HEK293T (cell line): ENCODE results near the gene WDR1.

Experiments used
- CTCF ChIA-PET: fragments of 350-600 bp; formaldehyde crosslinking; extraction: SDS; loops from one replicate; lab custom pipeline; 2021; ENCODE audit warnings: antibody characterized with exemption, inconsistent platforms; lab: Yijun Ruan, JAX
- POLR2A ChIA-PET: fragments of 350-600 bp; formaldehyde crosslinking; extraction: SDS; loops from one replicate; lab custom pipeline; 2020; ENCODE audit warnings: antibody characterized with exemption, inconsistent platforms; lab: Yijun Ruan, JAX
- DNase-seq: peaks from one replicate; pipeline ENCODE4 v3.0.0; 2012; ENCODE audit warnings: mixed read lengths; ENCODE audit errors: extremely low spot score
- ARNT ChIP-seq: fragments of 450-650 bp; IDR thresholded peaks from 2 replicates; pipeline ENCODE4 v1.6.1; 2017; ENCODE audit warnings: mild to moderate bottlenecking
- BHLHE40 ChIP-seq: fragments of 450-650 bp; IDR thresholded peaks from 2 replicates; pipeline ENCODE4 v1.6.1; 2016; ENCODE audit warnings: mild to moderate bottlenecking, moderate library complexity, borderline replicate concordance
- CTBP1 ChIP-seq: fragments of 450-650 bp; IDR thresholded peaks from 2 replicates; pipeline ENCODE4 v1.6.1; 2016; ENCODE audit warnings: borderline replicate concordance
- ELF4 ChIP-seq: fragments of 450-650 bp; IDR thresholded peaks from 2 replicates; pipeline ENCODE4 v1.6.1; 2017; ENCODE audit warnings: antibody characterized with exemption
- FOXA1 ChIP-seq: fragments of 450-650 bp; IDR thresholded peaks from 2 replicates; pipeline ENCODE4 v1.6.1; 2016; ENCODE audit warnings: mild to moderate bottlenecking
- FOXK2 ChIP-seq: fragments of 450-650 bp; IDR thresholded peaks from 2 replicates; pipeline ENCODE4 v1.6.1; 2016; ENCODE audit warnings: mild to moderate bottlenecking
- FOXM1 ChIP-seq: fragments of 450-650 bp; IDR thresholded peaks from 2 replicates; pipeline ENCODE4 v1.6.1; 2017; ENCODE audit warnings: mild to moderate bottlenecking, borderline replicate concordance
- HDGF ChIP-seq: fragments of 450-650 bp; IDR thresholded peaks from 2 replicates; pipeline ENCODE4 v1.6.1; 2017; ENCODE audit warnings: antibody characterized with exemption, borderline replicate concordance
- L3MBTL2 ChIP-seq: fragments of 450-650 bp; conservative IDR thresholded peaks from 2 replicates; pipeline ENCODE4 v1.6.1; 2016; ENCODE audit warnings: mild to moderate bottlenecking
- LEF1 ChIP-seq: fragments of 450-650 bp; IDR thresholded peaks from 2 replicates; pipeline ENCODE4 v1.6.1; 2017; ENCODE audit warnings: mild to moderate bottlenecking, borderline replicate concordance
- NFRKB ChIP-seq: fragments of 450-650 bp; IDR thresholded peaks from 2 replicates; pipeline ENCODE4 v1.6.1; 2016; ENCODE audit warnings: mild to moderate bottlenecking, moderate library complexity
- SP1 ChIP-seq: fragments of 450-650 bp; IDR thresholded peaks from 2 replicates; pipeline ENCODE4 v1.6.1; 2017
- SUZ12 ChIP-seq: fragments of 450-650 bp; IDR thresholded peaks from 2 replicates; pipeline ENCODE4 v1.6.1; 2016; ENCODE audit warnings: mild to moderate bottlenecking
- TARDBP ChIP-seq: fragments of 450-650 bp; IDR thresholded peaks from 2 replicates; pipeline ENCODE4 v1.6.1; 2016
- ZNF384 ChIP-seq: fragments of 450-650 bp; IDR thresholded peaks from 2 replicates; pipeline ENCODE4 v1.6.1; 2016
- TF ChIP-seq, protein P1 (sequence below): fragments of 450-650 bp; IDR thresholded peaks from 2 replicates; pipeline ENCODE4 v1.6.1; 2016

WDR1 gene

DNA sequence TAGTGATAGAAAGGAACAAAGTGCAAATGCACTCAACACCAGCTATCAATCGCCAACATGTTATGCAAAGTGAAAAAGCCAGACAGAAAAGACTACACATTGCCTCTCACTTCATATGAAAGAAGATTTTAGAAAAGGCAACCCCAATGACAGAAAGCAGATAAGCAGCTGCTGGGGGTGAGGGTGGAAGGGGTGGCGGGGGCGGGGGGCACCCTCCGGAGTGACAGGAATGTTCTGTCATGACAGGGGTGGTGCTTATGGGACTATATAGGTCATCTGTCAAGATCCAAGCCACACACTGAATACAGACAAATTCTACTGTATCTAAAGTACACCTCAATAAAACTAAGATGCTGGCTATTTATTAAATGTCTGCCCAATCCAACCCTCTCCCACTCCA is 10.7 kb downstream of the WDR1 start:
- TF ChIP-seq CTBP1 (no peak), FOXK2 (no peak), LEF1 (no peak), SUZ12 (no peak), HDGF (no peak), TARDBP (no peak), SP1 (no peak)
- TF ChIP-seq, protein P1, sequence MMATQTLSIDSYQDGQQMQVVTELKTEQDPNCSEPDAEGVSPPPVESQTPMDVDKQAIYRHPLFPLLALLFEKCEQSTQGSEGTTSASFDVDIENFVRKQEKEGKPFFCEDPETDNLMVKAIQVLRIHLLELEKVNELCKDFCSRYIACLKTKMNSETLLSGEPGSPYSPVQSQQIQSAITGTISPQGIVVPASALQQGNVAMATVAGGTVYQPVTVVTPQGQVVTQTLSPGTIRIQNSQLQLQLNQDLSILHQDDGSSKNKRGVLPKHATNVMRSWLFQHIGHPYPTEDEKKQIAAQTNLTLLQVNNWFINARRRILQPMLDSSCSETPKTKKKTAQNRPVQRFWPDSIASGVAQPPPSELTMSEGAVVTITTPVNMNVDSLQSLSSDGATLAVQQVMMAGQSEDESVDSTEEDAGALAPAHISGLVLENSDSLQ = no peak
- POLR2A ChIA-PET = interaction anchor here (3.7 kb wide), 1 partner anchor 12 kb away, joined by 27 read pairs; the partner anchor contains the start of gene WDR1
- DNase-seq = no peak
- CTCF ChIA-PET = no interaction called here

DNA sequence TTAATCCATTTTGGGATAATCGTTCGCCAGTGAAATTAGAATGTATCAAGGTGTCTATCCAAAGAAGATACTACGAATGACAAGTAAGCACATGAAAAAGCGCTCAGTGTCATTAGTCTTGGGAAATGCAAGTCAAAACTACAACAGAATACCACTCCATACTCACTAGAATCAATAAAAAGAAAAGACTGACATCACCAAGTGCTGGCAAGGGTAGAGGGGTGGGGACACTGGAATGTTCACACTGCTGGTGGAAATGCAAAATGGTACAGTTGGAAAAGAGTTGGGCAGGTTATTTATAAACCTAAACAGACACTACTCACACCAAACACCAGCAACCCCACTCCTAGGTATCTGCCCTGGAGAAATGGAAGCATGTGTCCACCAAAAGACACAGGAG is 11.2 kb downstream of the WDR1 start:
- no peak for DNase-seq
- ChIA-PET CTCF (no interaction called here), POLR2A (interaction anchor here (1.0 kb wide), 1 partner anchor 11 kb away, joined by 3 read pairs; the partner anchor contains the start of gene WDR1)
- TF ChIP-seq, protein P1 = no peak
- TF ChIP-seq NFRKB = no peak
- TF ChIP-seq SUZ12 = no peak

DNA sequence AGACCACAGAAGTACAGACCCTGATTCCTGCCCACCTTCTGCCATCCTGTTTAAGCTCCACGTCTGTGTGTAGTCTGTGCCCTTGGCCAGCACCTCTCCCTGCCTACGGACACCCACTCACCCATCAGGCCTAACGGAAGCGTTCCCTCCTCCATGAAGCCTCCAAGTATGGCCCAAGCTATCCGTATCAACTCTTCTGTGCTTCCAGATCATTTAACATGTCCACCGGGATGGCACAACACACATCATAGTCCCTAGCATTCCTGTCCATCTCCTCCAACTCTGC is 11.7 kb downstream of the WDR1 start:
- CTCF ChIA-PET = no interaction called here

DNA sequence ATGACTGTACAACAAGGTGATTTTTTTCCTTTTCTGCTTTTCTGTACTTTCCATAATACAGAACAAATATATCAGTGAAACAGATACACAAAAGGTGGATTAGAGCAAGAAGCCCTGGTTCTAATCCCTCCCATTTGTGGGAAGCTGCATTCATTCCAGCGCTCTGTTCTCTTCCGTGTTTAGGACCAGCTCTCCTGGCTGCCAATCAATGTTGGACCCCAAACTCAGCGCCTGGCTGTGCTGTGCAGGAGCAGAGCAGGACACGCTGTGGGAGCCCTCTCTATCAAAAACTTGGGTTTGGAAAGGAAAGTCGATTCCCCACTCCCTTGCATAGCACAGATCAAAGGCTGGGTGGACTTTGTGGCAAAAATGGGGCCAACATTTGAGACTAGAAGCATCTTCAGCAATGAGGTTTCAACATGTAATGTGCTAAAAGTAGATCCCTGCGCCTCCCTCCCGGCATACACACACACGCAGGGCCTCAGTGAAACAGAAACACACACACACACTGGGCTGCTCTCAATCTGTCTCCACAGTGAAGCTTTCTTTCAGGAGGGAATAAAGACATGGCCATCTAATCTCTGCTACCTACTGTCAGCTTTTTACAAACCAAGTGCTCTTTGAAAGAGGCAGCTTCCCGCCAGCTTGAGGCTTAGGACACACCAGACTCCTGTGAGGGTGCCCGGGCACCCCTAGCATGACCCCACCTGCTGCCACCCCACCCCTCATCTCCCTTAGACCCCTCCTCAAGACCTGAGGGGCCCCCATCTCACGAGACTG is 12.2 kb downstream of the WDR1 start:
- POLR2A ChIA-PET = interaction anchor here (1.0 to 1.3 kb wide), 2 partner anchors 12 to 13 kb away, joined by 3 to 4 read pairs; partner anchors contain the start of gene WDR1
- no peak for DNase-seq
- CTCF ChIA-PET = no interaction called here
- TF ChIP-seq ZNF384 = no peak
- TF ChIP-seq BHLHE40 = no peak
- TF ChIP-seq L3MBTL2 = no peak
- no peak for TF ChIP-seq SUZ12
- TF ChIP-seq ARNT = no peak
- no peak for TF ChIP-seq TARDBP
- no peak for TF ChIP-seq FOXK2
- TF ChIP-seq FOXM1 = no peak
- TF ChIP-seq SP1 = no peak
- TF ChIP-seq NFRKB = no peak
- TF ChIP-seq ELF4 = no peak
- TF ChIP-seq FOXA1 = no peak
- TF ChIP-seq, protein P1 = no peak
- TF ChIP-seq HDGF = no peak

More for the DNA sequence above, 11.7 kb downstream of the WDR1 start:
- no peak for TF ChIP-seq FOXA1
- no peak for TF ChIP-seq FOXM1
- TF ChIP-seq TARDBP = no peak
- TF ChIP-seq L3MBTL2 = no peak
- no peak for TF ChIP-seq ARNT
- no peak for TF ChIP-seq ZNF384
- TF ChIP-seq SUZ12 = no peak
- TF ChIP-seq SP1 = no peak
- no peak for TF ChIP-seq CTBP1
- POLR2A ChIA-PET = interaction anchor here (1.0 kb wide), 1 partner anchor 12 kb away, joined by 3 read pairs; the partner anchor contains the start of gene WDR1
- DNase-seq = no peak

DNA sequence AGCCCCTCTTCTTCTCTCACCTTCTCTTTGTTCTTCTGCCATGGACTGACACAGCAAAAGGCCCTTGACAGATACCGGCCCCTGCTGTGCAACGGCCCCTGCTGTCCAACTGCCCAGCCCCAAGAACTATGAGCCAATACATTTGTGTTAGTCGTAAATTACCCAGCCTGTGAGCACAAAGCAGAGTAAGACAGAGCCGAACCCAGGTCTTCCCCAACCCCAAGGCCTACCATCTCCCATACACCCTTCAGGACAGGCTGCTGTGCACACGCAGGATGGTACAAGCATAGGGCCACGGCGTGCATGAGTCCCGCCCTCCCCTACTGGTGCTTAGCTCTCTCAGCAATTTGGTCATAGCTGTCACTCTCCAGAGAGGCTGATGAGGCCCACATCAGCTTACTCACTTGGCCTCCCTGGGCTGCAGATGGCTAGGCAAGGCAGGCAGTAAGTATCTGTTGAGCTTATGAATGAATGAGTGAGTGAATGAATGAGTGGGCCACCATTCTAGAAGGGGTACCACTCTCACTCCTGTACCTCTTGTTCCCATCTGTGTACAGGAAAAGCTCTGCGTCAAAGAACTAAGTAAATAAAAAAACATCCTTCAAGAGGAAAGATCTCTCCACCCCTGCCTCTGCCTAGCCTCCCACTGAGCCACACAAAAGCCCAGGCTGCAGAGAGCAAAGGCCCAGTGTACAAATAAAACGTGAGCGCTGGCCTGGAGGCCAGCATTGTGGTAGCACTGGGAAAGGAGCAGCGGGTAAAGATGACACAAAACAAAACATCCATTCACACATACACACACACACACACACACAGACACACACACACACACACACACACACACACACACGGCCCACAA is 13.9 kb downstream of the WDR1 start:
- CTCF ChIA-PET = no interaction called here
- no peak for DNase-seq
- POLR2A ChIA-PET = no interaction called here
- TF ChIP-seq ZNF384 = no peak

DNA sequence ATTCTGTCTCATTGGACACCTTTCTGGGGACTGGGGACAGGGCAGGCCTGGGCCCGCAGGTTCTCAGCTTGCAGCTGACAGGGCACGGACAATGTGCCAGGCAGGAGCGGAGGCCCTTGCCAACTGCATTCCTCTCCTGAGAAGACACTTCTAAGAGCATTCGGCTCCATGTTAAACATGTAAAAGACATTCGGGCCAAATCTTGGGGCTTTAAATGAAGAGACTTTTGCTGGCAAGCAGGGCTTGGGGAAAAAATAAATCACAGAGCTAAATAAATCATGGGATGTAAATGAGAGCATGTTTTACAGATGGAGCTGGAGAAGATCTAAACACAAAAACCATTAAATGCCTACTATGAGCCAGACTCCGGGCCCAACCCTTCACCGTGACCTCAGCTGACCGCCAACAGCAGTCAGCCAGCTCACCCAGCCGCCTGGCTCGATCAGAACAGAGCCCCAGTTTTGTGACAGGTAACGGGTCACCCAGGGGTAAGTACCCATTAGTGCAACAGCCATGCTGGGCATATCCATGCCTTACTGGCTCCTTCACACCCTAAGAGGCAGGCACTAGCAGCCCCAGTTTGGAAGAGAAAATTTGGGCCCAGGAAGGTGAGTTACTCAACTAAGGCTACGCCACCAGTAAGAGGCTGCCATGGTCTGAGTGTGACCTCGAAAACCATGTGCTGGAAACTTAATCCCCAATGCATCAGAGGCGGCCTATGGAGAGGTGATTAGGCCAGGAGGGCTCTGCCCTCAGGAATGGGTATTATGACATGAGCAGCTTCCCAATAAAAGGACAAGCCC is 14.7 kb downstream of the WDR1 start:
- no peak for DNase-seq
- TF ChIP-seq NFRKB = no peak
- TF ChIP-seq FOXA1 = no peak
- POLR2A ChIA-PET = no interaction called here
- CTCF ChIA-PET = no interaction called here
